Measurements from ENCODE around the gene BCAS3.

DNA sequence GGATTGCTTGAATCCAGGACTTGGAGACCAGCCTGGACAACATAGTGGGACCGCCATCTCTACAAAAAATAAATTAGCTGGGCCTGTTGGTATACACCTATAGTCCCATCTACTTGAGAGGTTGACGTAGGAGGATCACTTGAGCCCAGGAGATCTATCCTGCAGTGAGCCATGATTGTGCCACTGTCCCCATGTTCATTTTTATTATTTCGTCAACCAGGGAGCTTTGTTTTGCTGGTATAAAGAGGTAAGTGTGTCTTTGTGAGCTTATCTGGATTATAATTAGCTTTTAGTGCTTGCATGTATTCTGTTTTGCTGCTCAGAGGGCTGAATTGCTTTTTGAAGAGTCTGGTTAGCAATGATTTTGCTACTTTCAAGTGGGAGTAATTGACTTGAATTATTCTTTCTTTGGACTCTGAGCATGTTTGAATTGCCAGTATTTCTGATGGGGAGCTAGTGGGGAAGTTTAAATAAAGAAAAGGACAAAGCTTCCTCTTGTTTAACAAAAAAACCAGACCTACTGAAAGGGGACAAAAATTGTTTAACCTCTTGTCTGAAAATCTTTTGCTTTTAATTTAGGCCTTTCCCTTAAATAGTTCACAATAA, 31.6 kb upstream of the BCAS3 start:
- no peak for TF ChIP-seq EZH2 (IDR thresholded peaks at IDR 0.05)
- no peak for TF ChIP-seq SRF (IDR thresholded peaks at IDR 0.05; ENCODE audit: low read depth)
- TF ChIP-seq, protein P1, sequence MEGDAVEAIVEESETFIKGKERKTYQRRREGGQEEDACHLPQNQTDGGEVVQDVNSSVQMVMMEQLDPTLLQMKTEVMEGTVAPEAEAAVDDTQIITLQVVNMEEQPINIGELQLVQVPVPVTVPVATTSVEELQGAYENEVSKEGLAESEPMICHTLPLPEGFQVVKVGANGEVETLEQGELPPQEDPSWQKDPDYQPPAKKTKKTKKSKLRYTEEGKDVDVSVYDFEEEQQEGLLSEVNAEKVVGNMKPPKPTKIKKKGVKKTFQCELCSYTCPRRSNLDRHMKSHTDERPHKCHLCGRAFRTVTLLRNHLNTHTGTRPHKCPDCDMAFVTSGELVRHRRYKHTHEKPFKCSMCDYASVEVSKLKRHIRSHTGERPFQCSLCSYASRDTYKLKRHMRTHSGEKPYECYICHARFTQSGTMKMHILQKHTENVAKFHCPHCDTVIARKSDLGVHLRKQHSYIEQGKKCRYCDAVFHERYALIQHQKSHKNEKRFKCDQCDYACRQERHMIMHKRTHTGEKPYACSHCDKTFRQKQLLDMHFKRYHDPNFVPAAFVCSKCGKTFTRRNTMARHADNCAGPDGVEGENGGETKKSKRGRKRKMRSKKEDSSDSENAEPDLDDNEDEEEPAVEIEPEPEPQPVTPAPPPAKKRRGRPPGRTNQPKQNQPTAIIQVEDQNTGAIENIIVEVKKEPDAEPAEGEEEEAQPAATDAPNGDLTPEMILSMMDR (IDR thresholded peaks at IDR 0.05 in 2 of 3, conservative IDR thresholded peaks at IDR 0.05 in 1 of 3; ENCODE audit: borderline replicate concordance in 1 of 3, insufficient read depth in 1 of 3, low read depth in 2 of 3, low read length in 2 of 3) = no peak
- no peak for TF ChIP-seq SIN3A (IDR thresholded peaks at IDR 0.05; ENCODE audit: low read depth)
- TF ChIP-seq CBX3 (IDR thresholded peaks at IDR 0.05; ENCODE audit: low read depth) = no peak
- no peak for TF ChIP-seq EZH2phosphoT487 (IDR thresholded peaks at IDR 0.05; ENCODE audit: borderline replicate concordance)

All from HCT116 (cell line).